MCF 10A (cell line): Measurements from ENCODE around the gene CCDC158. TPM values are rescaled to one million over a fixed set of nuclear protein-coding genes. Genes with fewer than 3 reads are reported as not detected.

ENCODE experiments used
- BruUV-seq: library from RNA; stranded (reverse); fragments of 400-500 nt; replicated peaks from 2 replicates; lab custom pipeline; 2021; lab: Mats Ljungman, UMichigan
- CTCF ChIA-PET: fragments of 300-600 bp; sonication (Branson Sonifier 250); formaldehyde crosslinking; extraction: SDS; loops from one replicate; lab custom pipeline; 2021; ENCODE audit warnings: antibody characterized with exemption, inconsistent platforms; lab: Yijun Ruan, JAX
- POLR2A ChIA-PET: fragments of 300-600, 350-650 bp; sonication (Branson Sonifier 250); formaldehyde crosslinking; extraction: SDS; loops from one replicate; lab custom pipeline; 2020; ENCODE audit warnings: antibody characterized with exemption, inconsistent platforms; lab: Yijun Ruan, JAX
- DNase-seq: peaks from one replicate; pipeline ENCODE4 v3.0.0-alpha.2; 2018; ENCODE audit not compliant: unreplicated experiment
- H3K27ac Mint-ChIP-seq: one replicate; pipeline ENCODE4 v1.8.0; 2022; ENCODE audit warnings: mild to moderate bottlenecking, low read depth, mixed read lengths; ENCODE audit not compliant: unreplicated experiment
- H3K27me3 Mint-ChIP-seq: one replicate; pipeline ENCODE4 v1.8.0; 2022; ENCODE audit warnings: mixed read lengths; ENCODE audit not compliant: insufficient read depth, unreplicated experiment
- H3K36me3 Mint-ChIP-seq: one replicate; pipeline ENCODE4 v1.8.0; 2022; ENCODE audit warnings: mild to moderate bottlenecking, moderate library complexity, mixed read lengths; ENCODE audit not compliant: insufficient read depth, unreplicated experiment
- H3K4me1 Mint-ChIP-seq: one replicate; pipeline ENCODE4 v1.8.0; 2022; ENCODE audit warnings: mixed read lengths; ENCODE audit not compliant: insufficient read depth, unreplicated experiment
- H3K4me3 Mint-ChIP-seq: one replicate; pipeline ENCODE4 v1.8.0; 2022; ENCODE audit warnings: mild to moderate bottlenecking, moderate library complexity, mixed read lengths; ENCODE audit not compliant: unreplicated experiment
- H3K9me3 Mint-ChIP-seq: one replicate; pipeline ENCODE4 v1.8.0; 2022; ENCODE audit warnings: mixed read lengths; ENCODE audit not compliant: unreplicated experiment
- CTCF ChIP-seq: fragments of 200-600 bp; IDR thresholded peaks from one replicate; pipeline ENCODE4 v1.8.0; 2022; ENCODE audit warnings: antibody characterized with exemption, mild to moderate bottlenecking; ENCODE audit not compliant: unreplicated experiment
- intact Hi-C: fragments of 100-400 bp; cut with micrococcal nuclease; formaldehyde crosslinking; loops from 2 replicates; pipeline ENCODE4 v1.14.1; 2022
- total RNA-seq: library from RNA; stranded (reverse); gene quantifications from 2 replicates; pipeline ENCODE4 v1.2.3, GENCODE V29; 2022

The CCDC158 gene
- total RNA-seq, 1 experiment from 2014 or later, result not detected

GRCh38 chr4:76278583-76278982 is 142.4 kb downstream of the CCDC158 start:
- CTCF ChIA-PET, result interaction anchor here (0.6 to 1.8 kb wide), 6 partner anchors 8 to 1097 kb away, joined by 3 to 8 read pairs (median 4); no protein-coding TSS in a partner anchor
- Mint-ChIP-seq H3K9me3 (no peaks in the 10 kb centered on the region), H3K4me3 (no peak overlapping the region), H3K27me3 (no peaks in the 10 kb centered on the region), H3K4me1 (no peaks in the 10 kb centered on the region), H3K27ac (no peak overlapping the region), H3K36me3 (no peaks in the 10 kb centered on the region)
- intact Hi-C loops, result no loop called here
- no peak for DNase-seq
- no TSS peak for BruUV-seq
- no peak for TF ChIP-seq CTCF
- POLR2A ChIA-PET, result interaction anchor here (1.1 to 1.9 kb wide), 5 partner anchors 8 to 64 kb away, joined by 3 to 12 read pairs (median 5); partner anchors contain the start of gene STBD1

GRCh38 chr4:76277667-76278066 is 143.3 kb downstream of the CCDC158 start:
- DNase-seq, result no peak
- POLR2A ChIA-PET, result interaction anchor here (0.7 to 1.9 kb wide), 3 partner anchors 11 to 63 kb away, joined by 3 to 12 read pairs (median 3); no protein-coding TSS in a partner anchor
- Mint-ChIP-seq H3K4me1 (no peaks in the 10 kb centered on the region), H3K9me3 (no peaks in the 10 kb centered on the region), H3K36me3 (no peaks in the 10 kb centered on the region), H3K27me3 (no peaks in the 10 kb centered on the region), H3K4me3 (no peak overlapping the region), H3K27ac (no peak overlapping the region)
- intact Hi-C loops, result no loop called here
- TF ChIP-seq CTCF, result no peak
- CTCF ChIA-PET, result interaction anchor here (0.7 to 1.8 kb wide), 8 partner anchors 8 to 152 kb away, joined by 3 to 8 read pairs (median 4); no protein-coding TSS in a partner anchor
- BruUV-seq, result no TSS peak

GRCh38 chr4:76276813-76277212 is 144.1 kb downstream of the CCDC158 start:
- BruUV-seq, result no TSS peak
- no peak for DNase-seq
- H3K9me3 Mint-ChIP-seq, result no peaks in the 10 kb centered on the region
- no peak overlapping the region for H3K4me3 Mint-ChIP-seq
- H3K27me3 Mint-ChIP-seq, result no peaks in the 10 kb centered on the region
- TF ChIP-seq CTCF, result no peak
- no peaks in the 10 kb centered on the region for H3K36me3 Mint-ChIP-seq
- ChIA-PET POLR2A (interaction anchor here (0.6 kb wide), 1 partner anchor 1068 kb away, joined by 3 read pairs; no protein-coding TSS in a partner anchor), CTCF (no interaction called here)
- intact Hi-C loops, result no loop called here
- H3K4me1 Mint-ChIP-seq, result no peaks in the 10 kb centered on the region
- no peak overlapping the region for H3K27ac Mint-ChIP-seq

GRCh38 chr4:76275486-76276124 is 145.3 kb downstream of the CCDC158 start:
- Mint-ChIP-seq H3K27me3 (no peaks in the 10 kb centered on the region), H3K36me3 (no peaks in the 10 kb centered on the region), H3K4me1 (peaks cover 4% of the 10 kb centered on the region), H3K27ac (no peak overlapping the region), H3K4me3 (no peak overlapping the region), H3K9me3 (no peaks in the 10 kb centered on the region)
- TF ChIP-seq CTCF, result no peak
- ChIA-PET POLR2A (no interaction called here), CTCF (no interaction called here)
- no TSS peak for BruUV-seq
- intact Hi-C loops, result no loop called here
- no peak for DNase-seq
